ENCODE results near the gene CHRDL1.
"Not testable (repeated sequence)": the region's sequence is repeated elsewhere in the genome, so short reads cannot be mapped to it uniquely, and the experiment has no call there.

Gene CHRDL1

DNA sequence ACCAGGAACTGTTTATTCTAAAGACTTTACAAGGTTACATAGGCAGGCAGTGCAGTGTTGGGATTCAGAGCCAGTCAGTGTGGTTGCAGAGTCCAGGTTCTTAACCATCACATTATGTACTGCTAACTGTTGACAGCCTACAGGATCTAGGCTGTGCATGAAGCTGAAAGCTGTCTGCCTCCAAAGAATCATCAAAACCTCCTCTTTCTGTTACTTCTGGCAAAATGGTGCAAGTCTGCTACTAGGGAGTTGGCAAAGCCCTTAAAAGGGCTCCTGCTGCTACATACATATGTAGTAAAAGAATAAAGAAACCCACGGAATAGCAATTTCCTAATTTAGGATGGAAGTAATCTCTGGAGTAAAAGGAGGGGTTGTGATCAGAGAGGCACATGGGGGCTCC is 40.4 kb upstream of the CHRDL1 start:
- TF ChIP-seq EZH2phosphoT487 (IDR thresholded peaks at IDR 0.05; ENCODE audit: borderline replicate concordance) (no peak), CTCF (conservative IDR thresholded peaks at IDR 0.05; ENCODE audit: low read length) (no peak)
- Histone ChIP-seq H3K4me3 (ENCODE audit: low read length, poor library complexity, severe bottlenecking) (no peak overlapping the region), H3K36me3 (ENCODE audit: insufficient read depth, low read length) (no peaks in the 10 kb centered on the region)

GRCh38 chrX:110825972-110826371 is 30.4 kb upstream of the CHRDL1 start:
- no peaks in the 10 kb centered on the region for H3K79me2 ChIP-seq (ENCODE audit: insufficient read depth, low read length)

More for the DNA sequence above, 40.4 kb upstream of the CHRDL1 start:
- Histone ChIP-seq H3F3A (ENCODE audit: low read depth) (no peaks in the 10 kb centered on the region), H3K9me3 (ENCODE audit: insufficient read depth, low read depth, low read length) (no peaks in the 10 kb centered on the region), H3K4me1 (ENCODE audit: insufficient read depth, low read length, poor library complexity, severe bottlenecking) (no peaks in the 10 kb centered on the region), H3K9ac (ENCODE audit: low read depth, low read length, poor library complexity, severe bottlenecking) (no peak overlapping the region), H2AFZ (ENCODE audit: low read length) (no peak overlapping the region), H3K79me2 (ENCODE audit: insufficient read depth, low read length) (no peaks in the 10 kb centered on the region), H3K27me3 (ENCODE audit: insufficient read depth, low read length, poor library complexity, severe bottlenecking) (no peaks in the 10 kb centered on the region), H4K20me1 (ENCODE audit: insufficient read depth, low read length, poor library complexity, severe bottlenecking) (no peaks in the 10 kb centered on the region), H3K4me2 (ENCODE audit: low read depth, low read length, poor library complexity, severe bottlenecking) (no peak overlapping the region), H3K9me2 (replicated peaks; ENCODE audit: low read depth, low read length) (no peaks in the 10 kb centered on the region)

DNA sequence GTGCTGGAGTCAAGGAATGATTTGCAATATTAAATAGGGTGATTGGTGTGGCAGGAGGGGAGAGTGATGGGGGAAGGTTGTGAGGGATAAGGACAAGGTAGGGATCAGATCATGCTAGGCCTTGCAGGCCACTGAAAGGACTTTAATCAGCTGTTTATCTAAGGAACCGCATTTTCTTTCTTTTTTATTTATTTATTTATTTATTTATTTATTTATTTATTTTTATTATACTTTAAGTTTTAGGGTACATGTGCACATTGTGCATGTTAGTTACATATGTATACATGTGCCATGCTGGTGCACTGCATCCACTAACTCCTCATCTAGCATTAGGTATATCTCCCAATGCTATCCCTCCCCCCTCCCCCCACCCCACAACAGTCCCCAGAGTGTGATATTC is 20.9 kb upstream of the CHRDL1 start:
- H3K9me2 ChIP-seq (replicated peaks; ENCODE audit: low read depth, low read length); H3F3A ChIP-seq (ENCODE audit: low read depth); H3K79me2 ChIP-seq (ENCODE audit: insufficient read depth, low read length); H3K4me2 ChIP-seq (ENCODE audit: low read depth, low read length, poor library complexity, severe bottlenecking); H3K9me3 ChIP-seq (ENCODE audit: insufficient read depth, low read depth, low read length); H3K36me3 ChIP-seq (ENCODE audit: insufficient read depth, low read length); H2AFZ ChIP-seq (ENCODE audit: low read length); H4K20me1 ChIP-seq (ENCODE audit: insufficient read depth, low read length, poor library complexity, severe bottlenecking); H3K9ac ChIP-seq (ENCODE audit: low read depth, low read length, poor library complexity, severe bottlenecking); H3K4me1 ChIP-seq (ENCODE audit: insufficient read depth, low read length, poor library complexity, severe bottlenecking); H3K4me3 ChIP-seq (ENCODE audit: low read length, poor library complexity, severe bottlenecking); H3K27me3 ChIP-seq (ENCODE audit: insufficient read depth, low read length, poor library complexity, severe bottlenecking): not testable (repeated sequence)

More at GRCh38 chrX:110825972-110826371, 30.4 kb upstream of the CHRDL1 start:
- no peaks in the 10 kb centered on the region for H3F3A ChIP-seq (ENCODE audit: low read depth)
- no peak overlapping the region for H3K4me2 ChIP-seq (ENCODE audit: low read depth, low read length, poor library complexity, severe bottlenecking)
- no peaks in the 10 kb centered on the region for H3K4me1 ChIP-seq (ENCODE audit: insufficient read depth, low read length, poor library complexity, severe bottlenecking)
- H3K9ac ChIP-seq (ENCODE audit: low read depth, low read length, poor library complexity, severe bottlenecking): no peak overlapping the region
- no peaks in the 10 kb centered on the region for H3K9me2 ChIP-seq (replicated peaks; ENCODE audit: low read depth, low read length)
- no peak overlapping the region for H2AFZ ChIP-seq (ENCODE audit: low read length)
- no peak for TF ChIP-seq EZH2phosphoT487 (IDR thresholded peaks at IDR 0.05; ENCODE audit: borderline replicate concordance)
- no peak for TF ChIP-seq CTCF (conservative IDR thresholded peaks at IDR 0.05; ENCODE audit: low read length)
- H3K9me3 ChIP-seq (ENCODE audit: insufficient read depth, low read depth, low read length): no peaks in the 10 kb centered on the region
- no peaks in the 10 kb centered on the region for H3K27me3 ChIP-seq (ENCODE audit: insufficient read depth, low read length, poor library complexity, severe bottlenecking)
- no peaks in the 10 kb centered on the region for H4K20me1 ChIP-seq (ENCODE audit: insufficient read depth, low read length, poor library complexity, severe bottlenecking)
- H3K4me3 ChIP-seq (ENCODE audit: low read length, poor library complexity, severe bottlenecking): no peak overlapping the region
- H3K36me3 ChIP-seq (ENCODE audit: insufficient read depth, low read length): no peaks in the 10 kb centered on the region

- H2AFZ ChIP-seq (ENCODE audit: low read length): no peak overlapping the region
- H3K9ac ChIP-seq (ENCODE audit: low read depth, low read length, poor library complexity, severe bottlenecking): no peak overlapping the region
- no peaks in the 10 kb centered on the region for H3K4me1 ChIP-seq (ENCODE audit: insufficient read depth, low read length, poor library complexity, severe bottlenecking)
- H3K27me3 ChIP-seq (ENCODE audit: insufficient read depth, low read length, poor library complexity, severe bottlenecking): no peaks in the 10 kb centered on the region
- H3K79me2 ChIP-seq (ENCODE audit: insufficient read depth, low read length): no peaks in the 10 kb centered on the region
- no peaks in the 10 kb centered on the region for H3F3A ChIP-seq (ENCODE audit: low read depth)
- no peak for TF ChIP-seq EZH2phosphoT487 (IDR thresholded peaks at IDR 0.05; ENCODE audit: borderline replicate concordance)
- no peak for TF ChIP-seq CTCF (conservative IDR thresholded peaks at IDR 0.05; ENCODE audit: low read length)
- H4K20me1 ChIP-seq (ENCODE audit: insufficient read depth, low read length, poor library complexity, severe bottlenecking): no peaks in the 10 kb centered on the region
- H3K9me2 ChIP-seq (replicated peaks; ENCODE audit: low read depth, low read length): no peaks in the 10 kb centered on the region
- H3K4me3 ChIP-seq (ENCODE audit: low read length, poor library complexity, severe bottlenecking): no peak overlapping the region
- no peaks in the 10 kb centered on the region for H3K9me3 ChIP-seq (ENCODE audit: insufficient read depth, low read depth, low read length)
- no peak overlapping the region for H3K4me2 ChIP-seq (ENCODE audit: low read depth, low read length, poor library complexity, severe bottlenecking)
- no peaks in the 10 kb centered on the region for H3K36me3 ChIP-seq (ENCODE audit: insufficient read depth, low read length)
Measured at GRCh38 chrX:110806145-110806544, 10.5 kb upstream of the CHRDL1 start.

All from Loucy (cell line).